ENCODE data around the gene KLHL2. TPM values are rescaled to one million over a fixed set of nuclear protein-coding genes. Genes with fewer than 3 reads are reported as not detected.
A peak's percentile ranks its signal among the peaks of the same experiment; 100 is the strongest.

The KLHL2 gene
- total RNA-seq, 1 donor from 2014 or later, result 24.3 TPM

GRCh38 chr4:165293061-165293460, 85.7 kb downstream of the KLHL2 start:
- no peak for DNase-seq

DNA sequence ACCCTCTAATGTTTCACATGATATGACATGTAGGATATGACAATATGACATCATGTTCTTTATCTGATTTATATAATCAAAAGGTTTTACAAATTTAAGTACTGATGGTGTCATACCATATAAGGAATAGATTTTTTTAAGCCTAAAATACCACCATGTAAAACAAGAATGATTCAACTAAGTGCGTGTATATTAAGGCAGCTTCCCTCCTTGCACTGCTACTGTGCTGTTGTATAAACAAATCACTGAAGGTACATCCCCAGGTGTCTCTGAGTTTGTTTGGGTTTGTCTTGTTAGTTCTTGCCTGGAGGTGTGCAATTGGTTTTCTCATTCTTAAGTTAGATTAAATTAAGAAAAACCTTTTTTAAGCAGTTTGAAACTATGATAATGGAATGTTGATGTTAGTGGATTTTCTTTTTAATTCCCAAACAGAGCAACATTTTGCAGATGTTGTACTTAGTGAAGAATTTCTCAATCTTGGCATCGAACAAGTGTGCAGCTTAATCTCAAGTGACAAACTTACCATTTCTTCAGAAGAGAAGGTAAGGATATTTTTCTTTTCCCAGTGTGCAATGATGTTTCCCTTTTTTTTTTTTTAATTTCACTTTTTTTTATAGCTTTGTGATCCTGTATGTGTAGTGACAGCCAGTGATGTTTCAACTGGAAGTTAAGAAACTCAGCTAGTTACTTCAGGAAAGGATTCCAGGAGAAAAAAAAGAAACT, 86.7 kb downstream of the KLHL2 start:
- peak; percentile 50 for DNase-seq

GRCh38 chr4:165294907-165295306, 87.5 kb downstream of the KLHL2 start:
- DNase-seq, result peak; percentile 11

DNA sequence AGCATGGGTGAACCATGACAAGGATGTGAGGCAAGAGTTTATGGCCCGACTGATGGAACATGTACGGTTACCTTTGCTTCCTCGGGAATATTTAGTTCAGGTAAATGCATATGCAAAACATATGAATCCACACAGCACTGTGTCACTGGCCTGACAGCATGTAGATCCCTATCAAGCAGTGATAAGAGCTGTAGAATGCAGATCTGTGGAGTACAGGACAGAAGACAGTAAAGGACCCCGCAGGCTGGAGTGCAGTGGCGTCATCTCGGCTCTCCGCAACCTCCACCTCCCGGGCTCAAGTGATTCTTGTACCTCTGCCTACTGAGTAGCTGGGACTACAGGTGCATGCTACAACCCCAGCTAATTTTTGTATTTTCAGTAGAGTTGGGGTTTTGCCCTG, 90.3 kb downstream of the KLHL2 start:
- no peak for DNase-seq

DNA sequence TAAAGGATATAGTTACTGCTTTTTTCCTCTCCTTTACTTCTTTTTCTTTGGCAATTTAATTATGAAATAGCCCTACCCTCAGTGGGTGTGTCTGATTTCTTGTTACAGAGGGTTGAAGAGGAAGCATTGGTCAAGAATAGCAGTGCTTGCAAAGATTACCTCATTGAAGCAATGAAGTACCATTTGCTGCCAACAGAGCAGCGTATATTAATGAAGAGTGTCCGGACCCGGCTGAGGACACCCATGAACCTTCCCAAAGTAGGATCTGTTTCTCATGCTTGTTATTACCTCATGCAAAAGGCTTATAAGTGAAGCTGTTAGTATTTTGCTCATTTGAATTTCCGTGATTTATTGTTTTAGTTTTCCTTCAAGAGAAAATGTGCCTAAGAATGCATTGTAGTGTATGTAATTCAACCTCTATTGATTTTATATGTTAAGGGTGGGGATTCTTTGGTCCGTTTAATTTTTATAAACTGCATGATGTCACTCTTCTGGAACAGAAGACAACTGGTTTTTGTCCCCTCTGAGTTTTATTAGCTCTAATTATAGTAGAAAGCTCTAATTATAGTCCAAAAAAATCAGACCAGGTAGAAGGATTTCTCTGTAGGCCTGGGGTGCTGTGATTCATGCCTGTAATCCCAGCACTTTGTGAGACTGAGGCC, 92.2 kb downstream of the KLHL2 start:
- DNase-seq, result no peak

DNA sequence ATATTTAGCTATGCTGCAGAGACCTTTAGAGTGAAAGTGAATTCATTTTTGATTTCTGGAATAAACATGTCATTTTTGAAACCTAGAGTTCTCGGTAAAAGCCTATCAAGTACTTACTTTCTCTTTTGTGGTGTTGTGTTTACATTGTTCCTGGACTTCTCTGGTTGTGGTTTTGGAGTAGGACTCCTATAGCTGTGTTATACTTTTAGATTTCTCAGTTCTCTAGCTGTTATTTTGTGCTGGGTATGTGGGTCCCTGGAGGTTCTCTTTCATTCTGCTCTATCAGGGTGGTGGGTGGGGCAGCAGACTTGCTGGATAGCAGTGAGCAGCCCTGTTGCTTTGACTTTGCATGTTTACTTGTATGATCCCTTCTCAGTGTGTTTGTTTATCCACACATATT, 94.5 kb downstream of the KLHL2 start:
- peak; percentile 12 for DNase-seq

DNA sequence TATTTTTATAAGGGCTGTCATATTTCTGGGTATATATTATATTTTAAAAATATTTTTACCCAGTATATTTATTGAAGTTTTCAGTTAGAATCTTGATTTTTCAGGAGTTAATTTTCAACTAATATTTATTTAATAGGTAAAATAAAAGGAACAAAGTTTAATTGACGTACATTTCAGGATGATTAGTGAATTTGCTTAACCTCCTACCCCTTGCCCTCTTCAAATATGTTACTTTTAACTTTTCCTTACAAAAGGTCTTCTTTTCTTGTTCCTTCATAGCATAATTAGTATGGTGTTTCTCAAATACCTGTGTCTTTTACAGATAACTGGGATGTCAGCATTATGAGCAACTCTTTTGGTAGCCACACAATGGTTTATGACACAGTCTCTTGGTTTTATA, 95.3 kb downstream of the KLHL2 start:
- DNase-seq, result no peak

GRCh38 chr4:165308166-165308565, 100.8 kb downstream of the KLHL2 start:
- DNase-seq, result no peak

GRCh38 chr4:165308606-165309005, 101.2 kb downstream of the KLHL2 start:
- no peak for DNase-seq

DNA sequence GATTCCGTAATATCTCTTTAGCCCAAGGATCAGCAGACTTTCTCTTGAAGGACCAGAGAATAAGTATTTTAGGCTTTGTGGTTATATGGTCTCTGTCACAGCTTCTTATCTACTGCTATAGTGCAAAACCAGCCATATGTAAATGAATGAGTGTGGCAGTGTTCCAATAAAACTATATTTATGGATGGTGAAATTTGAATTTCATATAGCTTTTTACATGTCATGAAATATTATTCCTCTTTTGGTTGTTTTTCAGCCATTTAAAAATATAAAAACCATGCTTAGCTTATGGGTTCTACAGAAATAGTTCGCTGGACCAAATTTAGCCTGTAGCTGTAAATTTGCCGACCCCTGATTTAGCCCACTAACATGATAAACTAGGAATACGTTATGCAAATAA, 102.1 kb downstream of the KLHL2 start:
- no peak for DNase-seq

- no peak for DNase-seq
Measured at GRCh38 chr4:165312506-165312905, 105.1 kb downstream of the KLHL2 start.

DNA sequence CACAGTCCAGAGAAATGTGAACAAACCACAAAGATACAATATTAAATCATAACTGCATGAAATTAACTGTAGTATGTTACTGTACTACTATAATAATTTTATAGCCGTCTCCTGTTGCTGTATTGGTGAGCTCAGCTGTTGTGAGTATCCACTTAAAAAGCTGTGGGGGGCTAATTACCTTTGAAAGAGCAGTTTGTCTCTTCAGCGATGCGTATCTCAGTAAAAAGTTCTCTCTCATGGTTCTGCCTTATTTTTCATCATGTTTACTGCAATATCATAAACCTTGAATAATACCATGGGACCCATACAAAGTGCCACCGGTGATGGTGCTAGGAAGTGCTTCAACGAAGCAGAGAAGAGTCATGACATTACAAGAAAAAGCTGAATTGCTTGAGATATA, 111.7 kb downstream of the KLHL2 start:
- DNase-seq, result no peak

GRCh38 chr4:165319509-165319908, 112.1 kb downstream of the KLHL2 start:
- DNase-seq, result no peak

GRCh38 chr4:165324236-165324917, 117.0 kb downstream of the KLHL2 start:
- DNase-seq, result no peak

DNA sequence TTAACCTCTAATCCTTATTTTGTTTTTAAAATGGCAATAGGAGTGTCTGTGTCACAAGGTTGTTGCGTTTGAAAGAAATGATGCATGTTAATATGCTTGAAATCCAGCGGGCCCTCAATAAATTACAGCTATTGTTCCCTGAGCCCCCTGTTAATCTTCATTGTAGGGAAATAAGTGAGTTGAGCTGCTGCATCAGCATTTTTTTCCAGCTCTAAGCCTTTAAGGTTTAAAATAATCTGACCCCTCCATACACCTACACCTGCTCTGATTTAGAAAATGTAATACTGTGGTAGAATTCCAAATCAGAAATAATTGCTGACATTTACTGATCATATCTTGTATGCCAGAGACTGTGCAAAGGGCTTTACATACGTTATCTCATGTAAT, 117.5 kb downstream of the KLHL2 start:
- no peak for DNase-seq

DNA sequence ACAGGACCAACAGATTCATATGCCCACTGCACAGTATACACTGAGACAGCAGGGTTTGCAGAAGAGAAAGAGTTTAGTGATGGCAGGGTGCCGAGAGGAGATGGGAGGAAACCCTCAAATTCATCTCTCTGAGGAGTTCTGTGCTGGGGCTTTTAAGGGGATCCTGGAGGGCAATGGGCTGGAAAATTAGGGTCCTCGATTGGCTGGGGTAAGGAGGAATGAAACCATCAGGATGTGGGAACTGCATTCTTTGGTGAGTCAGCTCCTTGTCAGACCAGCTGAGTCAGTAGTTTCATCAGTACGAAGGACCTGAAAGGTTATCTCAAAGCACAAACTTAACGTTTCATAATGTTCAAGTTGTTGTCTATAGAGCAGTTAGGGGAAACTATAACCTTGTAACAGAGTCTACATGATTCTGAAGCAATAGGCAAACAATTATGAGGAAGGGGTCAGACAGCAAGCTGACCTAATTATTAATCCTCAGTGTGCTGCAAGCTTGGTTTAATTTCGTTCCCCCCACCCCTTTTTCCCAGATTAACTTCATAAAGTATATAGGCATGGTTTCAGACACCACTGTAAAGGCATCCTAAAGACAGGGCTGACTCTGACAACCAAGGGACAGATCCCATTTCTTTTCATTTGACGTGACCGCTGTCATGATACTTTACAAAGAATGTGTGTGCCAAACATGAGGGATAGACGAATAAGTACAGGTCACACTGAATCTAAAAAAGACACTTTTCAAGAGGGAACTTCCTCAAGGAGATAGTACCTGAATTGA, 118.6 kb downstream of the KLHL2 start:
- DNase-seq, result no peak

DNA sequence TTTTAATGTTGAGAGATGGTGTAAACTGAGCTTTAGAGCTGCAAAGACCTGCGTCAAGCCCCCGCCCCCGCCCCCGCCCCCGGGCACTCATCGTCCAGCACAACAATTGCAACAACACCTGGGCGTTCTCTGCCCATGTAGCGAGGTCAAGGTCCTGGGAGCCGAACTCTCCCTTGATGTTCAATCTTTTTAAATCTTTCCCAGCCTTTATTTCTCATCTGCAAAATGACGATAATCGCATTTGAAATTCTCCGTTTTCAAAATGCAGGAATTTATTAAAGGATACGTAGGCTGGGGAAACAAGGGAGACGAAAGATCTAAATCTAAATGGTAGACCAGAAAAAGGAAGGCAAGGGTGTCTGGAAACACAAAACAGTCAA, 119.5 kb downstream of the KLHL2 start:
- DNase-seq, result no peak

- DNase-seq, result peak; percentile 100
Measured at GRCh38 chr4:165327211-165328100, 120.1 kb downstream of the KLHL2 start, which contains the start of gene MSMO1. TSS of gene MSMO1 (plus strand) at chr4:165327669. CDS start at chr4:165333371, 5,702 bp downstream.

DNA sequence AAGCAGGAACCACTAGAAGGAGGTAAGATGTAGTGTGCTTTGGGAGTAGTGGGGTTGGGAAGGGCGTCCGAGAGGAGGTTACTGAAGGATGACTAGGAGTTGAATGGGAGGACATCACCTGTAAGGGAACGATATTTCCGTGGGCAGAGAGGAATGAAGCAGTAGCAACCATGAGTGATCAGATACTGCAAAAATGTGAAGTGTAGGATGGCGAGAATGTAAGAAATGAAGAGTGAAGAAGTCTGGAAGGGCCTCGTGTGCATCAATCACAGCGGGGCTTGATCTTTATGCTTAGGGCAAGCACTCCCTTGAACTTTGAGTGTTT, 120.7 kb downstream of the KLHL2 start:
- no peak for DNase-seq

- DNase-seq, result peak; percentile 16
Measured at GRCh38 chr4:165328708-165329107, 121.3 kb downstream of the KLHL2 start.

DNA sequence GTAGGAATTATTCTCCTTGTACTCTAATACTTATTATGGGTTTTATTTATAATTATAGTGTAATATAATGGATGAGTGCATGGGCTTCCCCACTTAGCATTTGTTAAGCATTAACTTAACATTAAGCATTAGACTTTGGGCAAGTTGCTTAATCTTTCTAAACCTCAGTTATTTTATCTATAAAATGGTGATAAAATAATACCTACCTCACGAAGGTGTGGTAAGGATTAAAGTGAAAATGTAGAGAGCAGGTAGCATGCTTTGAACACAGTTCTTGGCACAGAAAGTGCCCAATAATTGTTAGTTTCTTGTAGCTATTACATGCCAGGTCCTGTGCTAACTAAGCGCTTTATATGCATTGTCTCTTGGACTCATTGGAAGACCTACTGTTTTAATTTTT, 122.7 kb downstream of the KLHL2 start:
- DNase-seq, result no peak

DNA sequence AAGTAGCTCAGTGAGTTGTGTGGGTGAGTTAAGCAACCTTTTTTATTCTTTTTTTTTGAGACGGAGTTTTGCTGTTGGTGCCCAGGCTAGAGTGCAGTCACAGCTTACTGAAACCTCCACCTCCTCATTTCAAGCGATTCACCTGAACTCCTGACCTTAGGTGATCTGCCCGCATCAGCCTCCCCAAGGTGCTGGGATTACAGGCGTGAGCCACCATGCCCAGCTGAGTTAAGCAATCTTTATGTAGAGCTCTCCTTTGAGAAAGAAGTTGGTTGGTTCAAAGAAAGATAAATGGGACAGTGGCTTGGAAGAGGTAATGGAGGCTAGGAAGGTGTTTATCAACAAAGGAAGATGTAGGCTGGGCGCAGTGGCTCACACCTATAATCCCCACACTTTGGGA, 123.3 kb downstream of the KLHL2 start:
- DNase-seq, result no peak
